Activated naive CD4-positive, alpha-beta T cell treated with Interleukin-2 at 50 U/mL for 16 hours (primary cell): ENCODE data around the gene VDR.

Experiments
- DNase-seq: peaks from one replicate; pipeline ENCODE4 v3.0.0-alpha.2; 2020

VDR gene

DNA sequence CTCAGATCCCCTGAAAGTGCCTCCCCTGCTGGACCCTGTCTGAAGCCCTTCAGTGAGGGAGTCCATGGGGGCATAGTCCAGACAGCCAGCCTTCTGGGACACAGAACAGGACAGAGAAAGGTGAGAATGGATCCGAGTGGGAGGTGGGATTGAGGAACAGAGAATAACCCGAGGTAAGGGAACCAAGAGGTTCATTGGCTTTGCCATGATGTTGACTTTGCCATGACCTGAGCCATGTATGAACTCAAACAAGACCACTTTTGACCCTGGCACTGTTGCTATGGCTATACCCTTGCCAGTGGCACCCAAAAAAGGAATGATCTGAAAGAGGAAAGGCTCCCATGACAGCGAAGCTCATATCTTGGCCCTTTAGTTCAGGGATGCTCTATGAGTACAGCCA lies 22.6 kb upstream of the VDR start:
- DNase-seq, result no peak

DNA sequence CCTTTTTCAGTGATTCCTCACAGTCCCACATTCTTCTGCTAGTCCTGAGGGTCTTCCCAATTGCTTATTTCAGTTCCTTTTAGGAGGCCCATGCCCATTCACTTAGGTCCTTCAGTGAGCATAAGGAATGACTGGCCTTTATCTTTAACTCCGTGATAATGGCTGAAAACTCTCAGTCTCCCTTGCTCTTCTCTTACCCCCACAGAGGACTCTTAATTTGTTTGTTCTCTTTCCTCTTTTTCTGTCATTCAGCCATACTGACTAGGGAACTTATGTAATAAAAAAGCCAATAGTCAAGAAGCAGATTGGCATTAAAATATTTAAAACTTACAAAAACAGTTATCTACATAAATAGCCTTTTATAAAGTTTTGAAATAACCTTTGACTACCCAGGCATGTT lies 17.1 kb upstream of the VDR start:
- no peak for DNase-seq

DNA sequence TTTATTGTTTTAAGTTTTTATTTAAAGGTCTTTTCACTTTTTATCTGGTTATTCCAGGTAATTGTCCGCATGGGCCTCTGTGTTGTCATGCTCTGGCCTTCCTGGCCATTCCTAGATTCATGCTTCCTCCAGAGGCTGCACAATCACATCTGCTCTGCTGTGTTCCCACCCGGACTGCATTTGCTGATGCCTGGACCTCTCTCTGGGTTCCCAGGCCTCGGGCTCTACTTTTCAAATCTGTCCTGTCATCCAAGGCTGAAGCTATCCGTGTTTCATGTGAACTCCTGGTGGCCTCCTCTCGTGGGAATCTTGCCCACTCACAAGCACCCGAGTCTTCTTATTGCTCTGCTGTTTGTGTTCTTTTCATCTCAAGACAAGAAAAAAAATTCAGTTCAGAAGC lies 16.1 kb upstream of the VDR start:
- DNase-seq, result no peak

DNA sequence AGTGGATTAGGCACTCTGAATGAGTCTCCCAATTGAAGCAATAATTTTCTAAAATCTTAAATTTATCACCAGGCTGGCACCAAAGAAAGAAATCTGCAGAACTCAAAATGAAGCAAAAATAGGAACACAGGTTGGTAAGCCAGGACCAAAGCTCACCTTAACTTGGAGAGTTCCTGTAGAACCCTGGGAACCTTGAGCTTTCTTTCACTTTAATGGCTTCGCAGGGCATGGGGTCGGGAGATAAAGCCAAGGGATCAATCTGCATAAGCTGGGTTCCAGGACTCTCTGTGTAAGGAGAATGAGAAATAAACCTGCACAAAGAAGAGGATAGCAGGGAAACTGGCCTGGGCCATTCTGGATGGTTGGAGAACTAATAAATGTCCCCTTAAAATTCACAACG lies 8.3 kb upstream of the VDR start:
- DNase-seq, result no peak

DNA sequence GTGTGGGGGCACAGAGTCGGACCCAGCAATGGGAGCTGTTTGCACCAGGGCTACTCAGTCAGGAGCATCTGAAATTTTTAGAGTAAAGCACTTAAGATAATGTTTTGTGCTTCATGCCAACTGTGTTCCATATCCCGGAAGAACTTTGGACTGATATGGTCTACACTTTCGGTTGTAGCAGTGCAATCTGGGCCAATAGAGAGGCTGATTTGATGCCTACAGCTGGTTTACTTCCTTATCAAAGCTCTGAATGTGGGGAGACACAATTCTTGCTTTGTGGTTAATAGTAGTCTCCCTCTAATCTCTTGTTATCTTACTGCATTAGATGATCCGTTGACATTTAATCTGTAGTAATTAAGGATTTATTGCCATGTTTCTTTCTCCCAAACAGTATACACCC lies 7.8 kb upstream of the VDR start:
- no peak for DNase-seq

DNA sequence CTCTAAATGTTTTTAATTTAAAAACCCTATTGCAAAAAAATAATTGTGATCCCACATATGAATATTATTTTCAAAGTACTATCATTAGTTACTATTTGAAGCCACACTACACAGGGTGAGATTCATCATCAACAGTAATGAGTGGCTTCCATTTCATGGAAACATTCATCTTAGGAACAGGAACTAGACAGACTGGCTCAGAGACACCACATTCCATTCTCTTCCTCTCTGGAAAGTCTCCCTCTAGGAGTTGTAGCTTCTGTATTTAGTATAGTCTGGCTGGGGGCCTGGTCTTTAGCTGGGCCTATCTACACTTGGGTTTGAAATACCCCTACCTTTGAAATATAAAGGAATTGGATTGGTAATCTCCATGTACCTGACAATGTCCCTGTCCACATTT lies 6.2 kb upstream of the VDR start:
- DNase-seq, result no peak

DNA sequence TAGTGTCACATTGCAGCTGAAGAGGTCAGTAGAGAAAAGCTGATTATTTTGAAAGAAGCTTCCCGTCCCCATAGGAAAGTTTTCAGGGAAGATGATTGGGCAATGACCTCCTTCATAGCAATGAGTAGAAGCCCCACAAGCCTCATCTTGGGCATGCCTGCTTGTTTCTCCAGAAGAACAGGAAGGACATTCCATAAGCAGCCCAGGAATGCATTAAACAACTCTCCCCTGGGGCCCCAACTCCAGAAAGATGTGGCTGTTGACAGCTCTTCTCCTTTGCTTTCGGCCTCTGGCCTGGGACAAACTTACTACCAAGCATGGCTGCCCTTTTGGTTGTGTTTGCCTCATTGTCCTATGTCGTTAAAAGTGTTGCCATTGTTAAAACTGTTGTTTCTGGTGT lies 5.7 kb upstream of the VDR start:
- no peak for DNase-seq

DNA sequence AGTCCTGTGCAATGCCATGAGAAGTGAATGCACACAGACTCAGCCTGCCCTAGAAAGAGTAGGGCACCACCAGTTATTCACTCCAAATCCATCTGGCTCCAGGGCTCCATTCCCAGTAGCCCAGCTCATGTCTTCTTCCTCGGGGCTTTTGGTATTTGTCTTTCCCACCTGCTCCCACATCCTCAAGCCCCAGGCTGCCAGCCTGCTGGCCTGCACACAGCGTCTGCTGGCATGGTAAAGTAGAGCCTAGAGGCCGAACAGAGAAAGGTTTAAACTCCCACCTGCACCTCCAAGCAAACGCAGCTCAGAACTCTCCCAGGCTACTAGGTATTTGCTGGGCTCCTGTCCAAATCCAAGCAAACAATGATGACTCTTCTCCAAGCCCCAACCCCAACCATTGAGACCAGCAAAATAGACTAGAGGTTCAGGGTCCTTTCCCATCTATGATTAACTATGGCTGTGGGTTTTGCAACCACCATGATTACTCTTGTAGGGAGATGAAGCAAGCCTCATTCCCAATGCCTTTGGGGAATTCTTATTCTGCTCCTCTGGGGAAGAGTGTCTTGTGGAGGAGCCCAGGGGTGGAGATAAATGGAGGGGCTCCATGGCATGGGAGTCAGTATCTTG lies 5.2 kb upstream of the VDR start:
- no peak for DNase-seq

DNA sequence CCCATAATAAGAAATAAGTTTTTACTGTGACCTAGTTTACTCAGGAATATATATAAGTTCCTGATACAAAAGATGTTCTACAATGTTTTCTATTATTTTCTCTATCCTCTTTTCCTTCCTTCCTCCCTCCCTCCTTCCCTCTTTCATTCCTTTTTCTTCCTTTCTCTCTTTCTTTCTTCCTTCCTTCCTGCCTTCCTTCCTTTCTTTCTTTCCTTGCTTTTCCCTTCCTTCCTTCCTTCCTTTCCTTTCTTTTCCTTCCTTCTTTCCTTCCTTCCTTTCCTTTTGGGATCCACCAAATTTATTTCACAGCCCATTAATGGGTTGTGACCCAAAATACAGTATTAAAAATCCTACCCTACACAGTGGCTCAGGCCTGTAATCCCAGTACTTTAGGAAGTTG lies 3.9 kb upstream of the VDR start:
- DNase-seq, result no peak

DNA sequence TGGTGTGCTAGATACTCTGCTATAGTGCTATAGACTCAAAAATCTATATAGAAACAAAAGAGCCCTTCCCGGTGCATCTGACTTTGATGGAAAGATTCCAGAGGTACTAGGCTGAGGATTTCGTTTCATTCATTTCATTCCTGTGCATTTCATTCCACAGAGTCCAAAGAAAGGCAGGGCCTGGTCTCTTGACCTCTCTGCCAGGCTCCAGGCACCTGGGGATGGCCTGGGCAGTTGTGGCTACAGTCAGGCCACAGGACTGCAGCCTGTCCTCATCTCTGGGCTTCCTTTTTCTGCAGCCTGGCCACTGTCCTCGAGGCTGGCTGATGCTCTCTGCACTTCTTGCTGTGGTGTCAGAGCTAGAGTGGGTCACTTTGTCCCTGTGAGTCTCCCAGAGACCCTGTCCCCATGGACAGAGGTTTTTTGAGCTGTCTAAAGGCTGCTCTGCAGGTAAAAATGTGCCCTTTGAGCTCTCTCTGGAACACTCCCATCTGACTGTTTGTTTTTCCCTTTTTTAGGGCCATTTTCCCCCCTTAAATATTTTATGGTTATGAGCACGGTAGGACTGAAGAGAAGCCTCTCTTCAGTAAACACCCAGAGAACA lies 3.2 kb upstream of the VDR start:
- no peak for DNase-seq

DNA sequence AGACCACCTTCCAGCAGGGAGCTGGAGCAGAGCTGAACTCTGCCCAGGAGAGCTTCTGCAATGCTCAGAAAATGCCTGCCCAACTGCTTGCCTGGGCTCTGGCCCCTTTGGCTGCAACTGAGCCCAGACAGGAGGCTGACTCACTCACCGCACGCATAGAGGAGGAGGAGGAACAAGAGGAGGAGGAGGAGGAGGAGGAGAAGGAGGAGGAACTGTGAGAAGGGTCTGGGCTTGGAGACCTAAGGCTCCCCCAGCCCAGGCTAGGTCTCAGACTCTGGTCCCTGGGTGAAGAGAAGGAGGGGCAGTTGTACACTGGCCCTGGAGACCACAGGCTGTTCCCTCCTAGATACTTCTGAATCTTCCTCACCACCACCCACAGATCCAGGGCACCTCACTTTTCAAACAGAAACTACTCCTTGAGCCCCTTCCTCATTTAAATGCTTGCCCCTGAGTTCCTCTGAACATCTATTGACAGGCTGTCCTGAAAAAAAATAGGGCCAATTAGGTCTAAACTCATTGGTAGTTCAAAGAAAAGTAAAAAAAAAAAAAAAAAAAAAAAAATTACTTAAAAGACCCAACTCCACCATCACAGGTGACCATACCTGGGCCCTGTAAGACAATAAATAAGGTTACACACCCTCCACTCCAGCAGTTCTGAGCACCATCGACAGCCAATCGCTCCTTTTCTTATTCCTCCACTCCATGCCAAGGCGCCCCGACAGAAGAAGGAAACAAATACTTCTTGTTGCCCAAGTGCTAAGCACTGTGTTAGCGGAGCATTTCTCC lies 674 bp downstream of the VDR start:
- DNase-seq, result peak; percentile 71

DNA sequence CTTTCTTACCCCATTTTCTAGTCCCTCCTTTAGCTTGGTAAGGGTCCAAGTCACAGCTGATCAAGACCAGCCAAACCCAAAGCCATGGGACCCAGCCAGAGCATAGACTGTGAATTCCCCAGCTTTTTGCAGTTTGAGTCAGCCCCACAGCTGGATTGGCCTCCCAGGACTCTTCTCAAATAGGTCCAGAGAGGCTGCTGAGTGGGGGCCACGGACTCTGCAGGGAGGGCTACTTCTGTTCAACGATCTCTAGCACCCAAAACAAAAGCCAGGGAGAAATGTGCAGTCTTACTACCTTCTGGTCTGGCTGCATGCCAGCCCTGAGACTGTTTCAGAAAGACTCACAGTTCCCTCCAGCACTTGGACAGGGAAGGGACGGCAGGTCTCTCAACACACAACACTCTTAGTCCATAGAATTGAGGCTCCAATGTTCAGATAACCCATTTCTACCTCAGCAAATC lies 1.6 kb downstream of the VDR start:
- DNase-seq, result peak; percentile 26

DNA sequence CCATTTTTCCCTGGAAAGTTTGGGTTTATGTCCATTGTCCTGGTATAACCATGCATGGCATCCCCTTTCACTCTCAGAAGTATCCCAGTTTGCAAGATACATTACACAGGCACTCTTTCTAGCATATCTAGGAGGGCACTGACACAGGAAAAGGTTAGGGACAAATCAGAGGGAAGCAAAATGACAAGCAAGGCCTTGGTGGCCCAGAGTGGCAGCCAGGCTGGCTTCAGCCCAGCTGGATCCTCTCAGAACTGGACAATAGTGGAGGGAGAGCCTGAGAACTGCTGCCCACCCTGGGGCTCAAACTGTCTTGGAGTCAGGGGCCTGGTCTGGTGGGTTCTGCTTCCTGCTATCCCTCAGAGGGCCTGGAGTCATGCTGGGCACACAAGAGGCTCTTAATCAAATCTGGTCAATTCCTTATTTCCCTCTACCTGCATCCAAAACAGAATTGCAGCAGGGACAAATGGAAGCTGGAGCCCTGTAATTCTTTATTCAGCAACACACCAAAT lies 2.6 kb downstream of the VDR start:
- DNase-seq, result no peak

DNA sequence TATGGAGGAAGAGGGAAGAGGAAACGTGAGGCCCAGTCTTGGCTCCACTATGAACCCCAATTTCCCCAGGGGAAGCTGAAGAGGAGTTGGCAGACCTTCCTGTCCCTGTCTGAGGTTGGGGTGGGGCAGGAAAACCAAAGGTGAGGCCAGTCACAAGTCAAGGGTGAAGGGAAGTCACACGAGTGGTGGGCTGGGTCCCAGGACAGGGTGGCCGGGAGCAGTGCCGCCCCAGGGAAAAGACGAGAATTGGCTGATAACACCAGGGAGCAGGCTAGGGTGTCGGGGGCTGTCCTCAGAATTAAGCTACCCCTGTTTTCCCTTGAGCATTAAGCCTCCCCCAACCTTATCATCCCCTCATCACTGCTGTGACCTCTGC lies 3.1 kb downstream of the VDR start:
- no peak for DNase-seq

DNA sequence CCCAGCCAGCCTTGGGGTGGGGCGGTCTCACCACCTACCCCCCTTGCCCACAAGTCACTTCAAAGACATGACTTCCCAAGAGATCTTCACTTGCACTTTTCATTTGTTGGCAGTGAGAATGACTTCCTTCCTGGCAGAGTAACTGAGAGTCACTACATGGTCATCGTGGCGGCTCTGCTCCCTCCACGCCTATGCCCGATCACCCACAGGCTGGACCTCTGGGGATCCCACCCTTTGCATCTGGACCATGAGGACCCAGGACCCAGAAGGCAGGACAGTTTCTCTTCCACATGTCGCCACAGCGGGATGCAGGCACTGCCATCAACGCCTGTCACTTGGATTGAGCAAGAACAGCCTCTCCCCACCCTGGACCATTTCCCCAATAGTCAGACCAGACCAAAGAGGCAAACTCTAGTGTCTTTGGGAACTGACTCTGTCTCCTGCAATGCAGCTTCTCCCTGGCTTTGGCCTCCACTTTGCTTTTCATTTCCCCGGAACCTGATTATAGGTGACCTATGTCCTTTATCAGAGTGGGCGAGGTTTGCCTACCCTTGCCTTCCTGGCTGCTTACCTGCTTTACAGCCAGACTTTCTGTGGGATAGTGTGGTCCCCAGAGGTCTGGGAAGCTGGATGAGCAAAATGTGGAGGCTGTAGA lies 3.6 kb downstream of the VDR start:
- no peak for DNase-seq

DNA sequence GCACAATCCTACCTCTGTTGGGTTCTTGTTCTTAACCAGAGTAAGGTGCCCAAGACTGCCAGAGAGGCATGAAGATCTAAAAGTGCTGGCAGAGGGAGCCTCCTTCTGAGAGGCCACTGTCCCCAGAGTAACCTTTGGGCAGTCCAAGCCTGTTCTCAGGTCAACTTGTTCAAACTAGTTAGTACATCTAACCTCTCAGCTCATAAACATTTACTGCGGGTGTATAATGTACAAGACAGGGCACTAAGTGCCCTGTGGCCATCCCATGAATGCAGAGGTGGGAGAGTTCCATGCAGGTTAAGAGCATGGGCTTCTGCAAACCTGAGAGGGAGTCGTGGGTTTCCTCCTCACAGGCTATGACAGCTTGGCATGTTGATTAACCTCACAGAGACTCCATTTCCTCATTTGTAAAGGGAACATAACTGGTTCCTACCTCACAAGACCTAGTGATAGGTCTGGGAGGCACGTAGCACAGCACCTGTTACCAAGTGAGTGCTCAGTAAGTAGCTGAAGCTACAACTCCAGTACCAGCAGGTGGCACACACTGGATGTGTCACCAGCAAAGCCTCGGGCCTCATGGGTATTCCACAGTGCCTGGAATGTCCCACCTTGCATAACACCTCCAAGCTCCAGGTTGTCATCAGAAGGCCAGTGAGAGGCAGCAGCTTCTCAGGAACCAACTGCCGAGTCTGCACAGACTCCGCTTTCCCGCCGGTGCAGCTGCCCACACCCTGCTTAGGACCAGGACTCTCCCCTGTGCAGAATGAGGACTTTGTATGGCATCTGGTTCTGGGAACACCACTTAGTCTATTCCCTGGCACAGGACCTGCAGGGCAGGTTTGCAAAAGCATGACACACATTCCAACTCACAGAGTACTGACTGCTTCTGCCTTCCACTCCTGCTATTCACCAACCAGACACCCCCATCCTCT lies 4.4 kb downstream of the VDR start:
- no peak for DNase-seq

DNA sequence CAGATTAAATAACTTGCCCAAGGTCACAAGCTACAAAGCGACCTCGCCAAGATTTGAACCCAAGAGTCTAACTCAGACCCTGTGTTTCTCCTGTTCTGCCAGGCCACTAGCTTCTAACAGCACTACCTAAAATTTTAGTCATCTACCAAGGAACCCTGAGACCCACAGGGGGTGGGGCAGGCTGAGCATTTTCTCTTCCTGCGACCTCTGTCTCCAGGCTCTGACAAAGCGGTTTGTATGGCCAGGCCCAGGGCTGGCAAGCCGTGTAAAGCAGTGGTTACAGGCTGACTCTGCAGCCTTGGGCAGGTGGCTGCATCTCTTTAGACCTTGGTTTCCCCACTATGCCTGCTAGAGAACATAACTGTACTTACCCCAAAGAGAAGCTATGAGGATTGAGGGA lies 5.3 kb downstream of the VDR start:
- DNase-seq, result no peak

DNA sequence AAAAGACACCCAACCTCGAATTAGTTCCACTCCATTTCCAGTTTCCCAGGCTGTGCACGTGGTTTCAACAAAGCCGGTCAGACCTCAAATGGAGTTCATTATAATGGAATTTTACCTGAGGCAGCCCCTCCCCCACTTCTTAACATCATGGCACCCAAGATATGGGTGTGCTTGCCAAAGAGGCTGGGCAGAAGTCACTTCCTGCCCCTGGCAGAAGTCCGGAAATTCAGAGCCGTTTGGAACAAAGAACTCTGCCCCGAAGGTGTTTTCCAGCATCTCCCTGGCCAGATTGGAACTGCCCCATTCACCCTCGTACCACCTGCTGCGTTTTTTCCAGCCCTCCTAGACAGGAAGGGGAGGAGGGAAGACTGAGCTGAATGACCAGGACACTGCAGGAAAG lies 8.2 kb downstream of the VDR start:
- DNase-seq, result no peak

DNA sequence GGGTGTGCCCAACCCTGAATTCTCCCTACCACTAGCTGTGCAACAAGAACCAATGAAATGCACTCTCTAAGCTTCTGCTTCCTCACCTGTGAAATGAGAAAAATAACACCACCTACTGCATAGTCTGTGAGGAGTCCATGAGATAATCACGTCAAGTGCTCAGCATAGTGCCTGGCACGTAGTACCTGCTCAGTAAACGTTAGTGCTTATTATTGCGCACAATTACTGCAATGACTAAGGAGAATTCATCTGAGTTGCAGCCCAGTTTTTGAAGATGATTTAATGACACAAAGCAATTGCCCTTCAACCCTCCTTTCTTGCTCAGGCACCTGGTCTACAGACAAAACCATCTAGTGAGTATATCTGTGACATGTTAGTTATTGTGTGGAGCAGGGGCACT lies 8.8 kb downstream of the VDR start:
- no peak for DNase-seq

DNA sequence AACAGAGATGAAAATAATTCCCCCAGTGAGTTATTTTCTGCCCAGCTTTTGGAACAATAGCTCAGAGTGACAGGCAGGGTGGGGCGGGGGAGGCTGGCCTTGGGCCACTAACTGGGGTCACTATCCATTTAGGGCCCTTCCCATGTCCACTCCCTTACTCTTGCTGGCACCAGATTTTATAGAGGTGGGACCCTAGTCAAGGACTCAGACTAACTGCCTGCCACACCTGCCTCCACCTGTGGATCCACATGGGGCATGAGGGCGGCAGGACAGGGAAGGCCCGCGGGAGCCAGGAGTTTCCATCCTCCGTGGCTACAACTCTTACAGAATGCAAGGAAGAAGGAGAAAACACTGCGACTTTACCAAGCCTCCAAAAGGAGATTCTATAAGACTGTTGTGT lies 10.1 kb downstream of the VDR start:
- DNase-seq, result no peak

DNA sequence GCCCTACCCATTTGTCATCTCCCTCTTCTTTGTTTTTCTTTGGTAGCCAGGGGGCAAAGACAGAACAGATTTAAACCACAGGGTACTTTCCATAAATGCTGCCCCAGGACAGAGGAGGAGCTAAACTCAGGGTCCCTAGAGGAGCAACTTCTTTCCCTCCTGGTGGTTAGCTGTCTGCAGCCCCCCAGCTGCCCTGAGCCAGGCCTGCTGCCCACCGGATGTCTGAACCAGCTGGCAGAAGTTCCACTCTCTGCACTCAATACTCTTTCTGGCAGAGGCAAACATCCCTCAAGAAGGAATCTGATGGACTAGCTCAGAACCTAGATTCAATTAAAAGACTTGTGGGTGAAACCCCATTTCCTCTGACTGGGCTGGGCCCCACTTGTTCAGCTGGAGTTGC lies 10.7 kb downstream of the VDR start:
- DNase-seq, result no peak

DNA sequence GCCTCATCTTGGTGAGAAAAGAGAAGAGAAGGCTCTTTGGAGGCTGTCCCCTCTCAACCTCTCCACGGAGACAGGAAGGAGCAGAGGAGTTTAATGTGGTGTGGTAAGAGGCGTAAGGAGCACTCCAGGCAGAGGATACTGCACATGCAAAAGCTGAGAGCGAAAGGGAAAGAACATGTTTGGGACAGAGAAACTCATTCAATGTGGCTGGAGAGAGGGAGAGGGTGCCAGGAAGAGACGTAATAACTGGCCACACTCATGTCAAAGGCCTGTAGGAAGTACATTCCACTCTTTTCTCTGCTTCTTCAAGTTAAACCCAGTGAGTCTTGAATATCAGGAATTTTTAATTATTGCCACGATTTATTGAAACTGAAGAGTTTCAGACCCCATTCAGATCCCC lies 12.0 kb downstream of the VDR start:
- no peak for DNase-seq

DNA sequence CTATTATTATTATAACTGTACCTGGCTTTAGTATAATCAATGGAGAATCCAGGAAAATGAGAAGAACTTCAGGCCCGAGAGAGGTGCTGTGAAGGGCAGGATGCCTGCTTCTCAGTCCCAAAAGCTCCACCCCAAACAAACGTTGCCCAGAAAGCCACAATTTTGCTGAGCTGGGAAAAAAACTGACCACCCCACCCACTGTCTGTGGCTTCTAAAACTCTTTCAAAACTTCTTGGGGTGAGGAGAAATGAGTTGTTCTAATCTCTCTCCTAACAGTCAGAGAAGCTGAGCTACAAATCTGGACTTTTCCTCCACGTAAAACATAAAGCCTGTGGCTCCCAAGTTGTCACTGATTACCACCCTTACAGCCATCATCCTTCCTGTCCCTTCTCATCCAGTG lies 13.4 kb downstream of the VDR start:
- DNase-seq, result no peak
